MCF 10A (cell line): ENCODE data around the gene HNRNPL. TPM values are rescaled to one million over a fixed set of nuclear protein-coding genes. Genes with fewer than 3 reads are reported as not detected.
"Not testable (repeated sequence)": the region's sequence is repeated elsewhere in the genome, so short reads cannot be mapped to it uniquely, and the experiment has no call there.

ENCODE experiments used
- BruUV-seq: library from RNA; stranded (reverse); fragments of 400-500 nt; replicated peaks from 2 replicates; lab custom pipeline; 2021; lab: Mats Ljungman, UMichigan
- CTCF ChIA-PET: fragments of 300-600 bp; sonication (Branson Sonifier 250); formaldehyde crosslinking; extraction: SDS; loops from one replicate; lab custom pipeline; 2021; ENCODE audit warnings: antibody characterized with exemption, inconsistent platforms; lab: Yijun Ruan, JAX
- POLR2A ChIA-PET: fragments of 300-600, 350-650 bp; sonication (Branson Sonifier 250); formaldehyde crosslinking; extraction: SDS; loops from one replicate; lab custom pipeline; 2020; ENCODE audit warnings: antibody characterized with exemption, inconsistent platforms; lab: Yijun Ruan, JAX
- DNase-seq: peaks from one replicate; pipeline ENCODE4 v3.0.0-alpha.2; 2018; ENCODE audit not compliant: unreplicated experiment
- H3K27ac Mint-ChIP-seq: one replicate; pipeline ENCODE4 v1.8.0; 2022; ENCODE audit warnings: mild to moderate bottlenecking, low read depth, mixed read lengths; ENCODE audit not compliant: unreplicated experiment
- H3K27me3 Mint-ChIP-seq: one replicate; pipeline ENCODE4 v1.8.0; 2022; ENCODE audit warnings: mixed read lengths; ENCODE audit not compliant: insufficient read depth, unreplicated experiment
- H3K36me3 Mint-ChIP-seq: one replicate; pipeline ENCODE4 v1.8.0; 2022; ENCODE audit warnings: mild to moderate bottlenecking, moderate library complexity, mixed read lengths; ENCODE audit not compliant: insufficient read depth, unreplicated experiment
- H3K4me1 Mint-ChIP-seq: one replicate; pipeline ENCODE4 v1.8.0; 2022; ENCODE audit warnings: mixed read lengths; ENCODE audit not compliant: insufficient read depth, unreplicated experiment
- H3K4me3 Mint-ChIP-seq: one replicate; pipeline ENCODE4 v1.8.0; 2022; ENCODE audit warnings: mild to moderate bottlenecking, moderate library complexity, mixed read lengths; ENCODE audit not compliant: unreplicated experiment
- H3K9me3 Mint-ChIP-seq: one replicate; pipeline ENCODE4 v1.8.0; 2022; ENCODE audit warnings: mixed read lengths; ENCODE audit not compliant: unreplicated experiment
- CTCF ChIP-seq: fragments of 200-600 bp; IDR thresholded peaks from one replicate; pipeline ENCODE4 v1.8.0; 2022; ENCODE audit warnings: antibody characterized with exemption, mild to moderate bottlenecking; ENCODE audit not compliant: unreplicated experiment
- intact Hi-C: fragments of 100-400 bp; cut with micrococcal nuclease; formaldehyde crosslinking; loops from 2 replicates; pipeline ENCODE4 v1.14.1; 2022
- total RNA-seq: library from RNA; stranded (reverse); gene quantifications from 2 replicates; pipeline ENCODE4 v1.2.3, GENCODE V29; 2022

HNRNPL gene
- total RNA-seq, 1 experiment from 2014 or later = 421 TPM

GRCh38 chr19:38817081-38817480 is 32.7 kb downstream of the HNRNPL start:
- TF ChIP-seq CTCF = no peak
- POLR2A ChIA-PET = interaction anchor here (1.5 kb wide), 1 partner anchor 18 kb away, joined by 5 read pairs; no protein-coding TSS in a partner anchor
- CTCF ChIA-PET = interaction anchor here (0.7 kb wide), 1 partner anchor 180 kb away, joined by 4 read pairs; no protein-coding TSS in a partner anchor
- no peak overlapping the region for H3K4me3 Mint-ChIP-seq
- no TSS peak for BruUV-seq
- peaks cover 4% of the 10 kb centered on the region for H3K4me1 Mint-ChIP-seq
- no peaks in the 10 kb centered on the region for H3K9me3 Mint-ChIP-seq
- H3K36me3 Mint-ChIP-seq = peaks cover 24% of the 10 kb centered on the region
- DNase-seq = no peak
- intact Hi-C loops = no loop called here
- H3K27ac Mint-ChIP-seq = no peak overlapping the region
- no peaks in the 10 kb centered on the region for H3K27me3 Mint-ChIP-seq

- POLR2A ChIA-PET = interaction anchor here (1.5 kb wide), 1 partner anchor 17 kb away, joined by 5 read pairs; no protein-coding TSS in a partner anchor
- BruUV-seq = no TSS peak
- Mint-ChIP-seq H3K9me3 (no peaks in the 10 kb centered on the region), H3K4me1 (peaks cover 4% of the 10 kb centered on the region), H3K27ac (no peak overlapping the region), H3K27me3 (no peaks in the 10 kb centered on the region), H3K4me3 (no peak overlapping the region), H3K36me3 (peaks cover 24% of the 10 kb centered on the region)
- TF ChIP-seq CTCF = no peak
- no peak for DNase-seq
- intact Hi-C loops = no loop called here
- CTCF ChIA-PET = interaction anchor here (0.7 kb wide), 1 partner anchor 527 kb away, joined by 3 read pairs; no protein-coding TSS in a partner anchor
These were observed 33.5 kb downstream of the HNRNPL start for GRCh38 chr19:38816131-38816750.

- Mint-ChIP-seq H3K9me3 (no peaks in the 10 kb centered on the region), H3K27ac (no peak overlapping the region), H3K27me3 (no peaks in the 10 kb centered on the region), H3K4me3 (no peak overlapping the region), H3K4me1 (peaks cover 4% of the 10 kb centered on the region), H3K36me3 (peaks cover 18% of the 10 kb centered on the region)
- TF ChIP-seq CTCF = no peak
- intact Hi-C loops = no loop called here
- DNase-seq = no peak
- TSS peak; percentile 94 for BruUV-seq
- POLR2A ChIA-PET = interaction anchor here (0.9 kb wide), 1 partner anchor 16 kb away, joined by 4 read pairs; no protein-coding TSS in a partner anchor
- CTCF ChIA-PET = interaction anchor here (0.7 to 1.0 kb wide), 2 partner anchors 7 to 59 kb away, joined by 3 to 4 read pairs; no protein-coding TSS in a partner anchor
These were observed 34.5 kb downstream of the HNRNPL start for GRCh38 chr19:38815059-38816001.

- intact Hi-C loops, BruUV-seq, H3K4me1 Mint-ChIP-seq, H3K27me3 Mint-ChIP-seq, H3K27ac Mint-ChIP-seq, H3K4me3 Mint-ChIP-seq, DNase-seq, H3K9me3 Mint-ChIP-seq: not testable (repeated sequence)
- CTCF ChIA-PET = interaction anchor here (0.6 to 1.0 kb wide), 2 partner anchors 58 to 148 kb away, joined by 3 to 5 read pairs; no protein-coding TSS in a partner anchor
- H3K36me3 Mint-ChIP-seq = peaks cover 10% of the 10 kb centered on the region
- POLR2A ChIA-PET = interaction anchor here (0.9 kb wide), 1 partner anchor 14 kb away, joined by 4 read pairs; no protein-coding TSS in a partner anchor
These were observed 35.9 kb downstream of the HNRNPL start for GRCh38 chr19:38813932-38814331.
